GM21723 (cell line): ENCODE measurements around the gene AGBL4.

Source experiments
- ATAC-seq: cut with Tn5 transposase; IDR thresholded peaks from one replicate; pipeline ENCODE4 v1.9.1; 2021; ENCODE audit warnings: mild to moderate bottlenecking, moderate library complexity; ENCODE audit not compliant: unreplicated experiment

Gene AGBL4

GRCh38 chr1:48673332-48674105 is 1350.2 kb downstream of the AGBL4 start:
- no peak for ATAC-seq

- ATAC-seq, result no peak
These were observed 1352.2 kb downstream of the AGBL4 start for GRCh38 chr1:48671578-48671977.

- ATAC-seq, result no peak
These were observed 1353.3 kb downstream of the AGBL4 start for GRCh38 chr1:48670234-48671020.

GRCh38 chr1:48668339-48668738 is 1355.4 kb downstream of the AGBL4 start:
- no peak for ATAC-seq

- ATAC-seq, result no peak
These were observed 1356.0 kb downstream of the AGBL4 start for GRCh38 chr1:48667782-48668181.

GRCh38 chr1:48665708-48666407 is 1357.9 kb downstream of the AGBL4 start:
- no peak for ATAC-seq

- ATAC-seq, result no peak
These were observed 1361.9 kb downstream of the AGBL4 start for GRCh38 chr1:48661726-48662463.

GRCh38 chr1:48659801-48660200 is 1364.0 kb downstream of the AGBL4 start:
- ATAC-seq, result no peak

- ATAC-seq, result no peak
These were observed 1366.3 kb downstream of the AGBL4 start for GRCh38 chr1:48657413-48657812.

- ATAC-seq, result no peak
These were observed 1369.0 kb downstream of the AGBL4 start for GRCh38 chr1:48654606-48655210.

GRCh38 chr1:48652334-48652733 is 1371.4 kb downstream of the AGBL4 start:
- ATAC-seq, result no peak

GRCh38 chr1:48649880-48650279 is 1373.9 kb downstream of the AGBL4 start:
- ATAC-seq, result no peak

- no peak for ATAC-seq
These were observed 1377.9 kb downstream of the AGBL4 start for GRCh38 chr1:48645883-48646282.

- ATAC-seq, result no peak
These were observed 1378.7 kb downstream of the AGBL4 start for GRCh38 chr1:48644905-48645605.

- no peak for ATAC-seq
These were observed 1379.4 kb downstream of the AGBL4 start for GRCh38 chr1:48644190-48644900.

GRCh38 chr1:48643193-48643592 is 1380.6 kb downstream of the AGBL4 start:
- ATAC-seq, result no peak

- ATAC-seq, result no peak
These were observed 1382.8 kb downstream of the AGBL4 start for GRCh38 chr1:48640836-48641492.

- ATAC-seq, result no peak
These were observed 1393.9 kb downstream of the AGBL4 start for GRCh38 chr1:48629867-48630266.

GRCh38 chr1:48627486-48627885 is 1396.3 kb downstream of the AGBL4 start:
- ATAC-seq, result no peak
